Sigmoid colon (tissue), 4 donors: ENCODE data around the gene NETO2.

ENCODE experiments used
- EP300 ChIP-seq, 4 donors: sonication (generic); formaldehyde crosslinking; IDR thresholded peaks; one replicate each; pipeline ENCODE4 v1.6.1; 2017; ENCODE audit warnings: antibody characterized with exemption in 4 of 4
- POLR2AphosphoS5 ChIP-seq, 4 donors: sonication (generic); formaldehyde crosslinking; IDR thresholded peaks; one replicate each; pipeline ENCODE4 v1.6.1; 2017; ENCODE audit warnings: antibody characterized with exemption in 4 of 4
- TF ChIP-seq, protein P1 (sequence below), 4 experiments: fragments of 450-650 bp in 3 of 4; fragments of 200-600 bp in 1 of 4; IDR thresholded peaks; one replicate each; pipeline ENCODE4 v1.5.1; 2016 to 2019; ENCODE audit warnings: antibody characterized with exemption in 4 of 4, mild to moderate bottlenecking in 3 of 4, moderate library complexity in 2 of 4

DNA sequence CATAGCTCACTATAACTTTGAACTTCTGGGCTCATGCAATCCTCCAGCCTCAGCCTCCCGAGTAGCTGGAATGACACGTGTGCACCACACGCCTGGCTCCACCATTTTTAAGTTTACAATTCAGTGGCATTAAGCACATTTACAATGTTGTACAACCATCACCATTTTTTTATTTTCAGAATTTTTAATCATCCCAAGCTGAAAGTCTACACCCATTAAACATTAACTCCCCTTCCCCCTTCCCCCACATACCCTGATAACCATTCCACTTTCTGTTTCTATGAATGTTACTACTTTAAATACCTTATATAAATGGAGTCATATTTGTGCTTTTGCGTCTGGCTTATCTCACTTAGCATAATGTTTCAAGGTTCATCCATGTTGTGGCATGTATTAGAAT, 18.0 kb downstream of the NETO2 start:
- TF ChIP-seq, protein P1, sequence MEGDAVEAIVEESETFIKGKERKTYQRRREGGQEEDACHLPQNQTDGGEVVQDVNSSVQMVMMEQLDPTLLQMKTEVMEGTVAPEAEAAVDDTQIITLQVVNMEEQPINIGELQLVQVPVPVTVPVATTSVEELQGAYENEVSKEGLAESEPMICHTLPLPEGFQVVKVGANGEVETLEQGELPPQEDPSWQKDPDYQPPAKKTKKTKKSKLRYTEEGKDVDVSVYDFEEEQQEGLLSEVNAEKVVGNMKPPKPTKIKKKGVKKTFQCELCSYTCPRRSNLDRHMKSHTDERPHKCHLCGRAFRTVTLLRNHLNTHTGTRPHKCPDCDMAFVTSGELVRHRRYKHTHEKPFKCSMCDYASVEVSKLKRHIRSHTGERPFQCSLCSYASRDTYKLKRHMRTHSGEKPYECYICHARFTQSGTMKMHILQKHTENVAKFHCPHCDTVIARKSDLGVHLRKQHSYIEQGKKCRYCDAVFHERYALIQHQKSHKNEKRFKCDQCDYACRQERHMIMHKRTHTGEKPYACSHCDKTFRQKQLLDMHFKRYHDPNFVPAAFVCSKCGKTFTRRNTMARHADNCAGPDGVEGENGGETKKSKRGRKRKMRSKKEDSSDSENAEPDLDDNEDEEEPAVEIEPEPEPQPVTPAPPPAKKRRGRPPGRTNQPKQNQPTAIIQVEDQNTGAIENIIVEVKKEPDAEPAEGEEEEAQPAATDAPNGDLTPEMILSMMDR (IDR thresholded peaks at IDR 0.05): no peak
- no peak for TF ChIP-seq EP300 (IDR thresholded peaks at IDR 0.05)
- no peak for TF ChIP-seq POLR2AphosphoS5 (IDR thresholded peaks at IDR 0.05)
